Raji (cell line): ENCODE measurements around the gene PER3.

Experiments
- POLR2A ChIP-seq: IDR thresholded peaks from 2 replicates; pipeline ENCODE4 v1.6.1; 2011; ENCODE audit warnings: low read depth, low read length, control low read depth; ENCODE audit not compliant: insufficient read depth

The PER3 gene

GRCh38 chr1:7809742-7810141 is 25.7 kb downstream of the PER3 start:
- TF ChIP-seq POLR2A, result no peak

GRCh38 chr1:7810395-7810794 is 26.3 kb downstream of the PER3 start:
- no peak for TF ChIP-seq POLR2A

- no peak for TF ChIP-seq POLR2A
Observed at GRCh38 chr1:7811476-7811875, 27.4 kb downstream of the PER3 start.

- no peak for TF ChIP-seq POLR2A
Observed at GRCh38 chr1:7813677-7814373, 29.7 kb downstream of the PER3 start.

GRCh38 chr1:7821282-7821681 is 37.2 kb downstream of the PER3 start:
- no peak for TF ChIP-seq POLR2A

GRCh38 chr1:7824701-7825100 is 40.6 kb downstream of the PER3 start:
- TF ChIP-seq POLR2A, result no peak

- TF ChIP-seq POLR2A, result no peak
Observed at GRCh38 chr1:7826363-7826762, 42.3 kb downstream of the PER3 start.

GRCh38 chr1:7827126-7827955 is 43.2 kb downstream of the PER3 start:
- no peak for TF ChIP-seq POLR2A

- no peak for TF ChIP-seq POLR2A
Observed at GRCh38 chr1:7831458-7831857, 47.4 kb downstream of the PER3 start.

- TF ChIP-seq POLR2A, result no peak
Observed at GRCh38 chr1:7833035-7833434, 48.9 kb downstream of the PER3 start.

- TF ChIP-seq POLR2A, result no peak
Observed at GRCh38 chr1:7838714-7839113, 54.6 kb downstream of the PER3 start.

GRCh38 chr1:7839526-7839925 is 55.4 kb downstream of the PER3 start:
- no peak for TF ChIP-seq POLR2A

- no peak for TF ChIP-seq POLR2A
Observed at GRCh38 chr1:7842517-7842916, 58.4 kb downstream of the PER3 start.

GRCh38 chr1:7845761-7846160 is 61.7 kb downstream of the PER3 start:
- TF ChIP-seq POLR2A, result no peak

GRCh38 chr1:7846656-7847055 is 62.6 kb downstream of the PER3 start:
- no peak for TF ChIP-seq POLR2A

- no peak for TF ChIP-seq POLR2A
Observed at GRCh38 chr1:7847599-7847998, 63.5 kb downstream of the PER3 start.

GRCh38 chr1:7850786-7851185 is 66.7 kb downstream of the PER3 start:
- no peak for TF ChIP-seq POLR2A
